PC-9 (cell line): Measurements from ENCODE around the gene LY6G5B. TPM values are rescaled to one million over a fixed set of nuclear protein-coding genes. Genes with fewer than 3 reads are reported as not detected.

Experiments used
- BruUV-seq: library from RNA; stranded (reverse); fragments of 400-500 nt; replicated peaks from 2 replicates; lab custom pipeline; 2021; lab: Mats Ljungman, UMichigan
- CTCF ChIA-PET: fragments of 300-600 bp; sonication (Branson Sonifier 250); formaldehyde crosslinking; loops from one replicate; lab custom pipeline; 2022; ENCODE audit warnings: antibody characterized with exemption; lab: Charles Lee
- POLR2A ChIA-PET: fragments of 300-600 bp; sonication (Branson Sonifier 250); formaldehyde crosslinking; loops from one replicate; lab custom pipeline; 2022; ENCODE audit warnings: antibody characterized with exemption; ENCODE audit not compliant: unreplicated experiment; lab: Charles Lee
- DNase-seq, 2 experiments: peaks; one replicate each; pipeline versions ENCODE4 v3.0.0 to v3.0.0-alpha.2; 2015 to 2022; ENCODE audit warnings: mixed read lengths in 1 of 2
- H2AFZ ChIP-seq: fragments of 200-600 bp; sonication (generic); 2 replicates; pipeline ENCODE4 v1.8.1; 2017; ENCODE audit warnings: antibody characterized with exemption
- H3F3A ChIP-seq: fragments of 200-600 bp; sonication (generic); 2 replicates; pipeline ENCODE4 v1.8.1; 2017; ENCODE audit warnings: antibody characterized with exemption, mild to moderate bottlenecking, low read depth; ENCODE audit not compliant: insufficient read depth
- H3K27ac ChIP-seq: fragments of 200-600 bp; sonication (generic); 2 replicates; pipeline ENCODE4 v1.6.1; 2016; ENCODE audit warnings: mixed run types
- H3K27me3 ChIP-seq: fragments of 200-600 bp; sonication (generic); 2 replicates; pipeline ENCODE4 v1.6.1; 2016; ENCODE audit warnings: low read depth, mixed run types; ENCODE audit not compliant: insufficient read depth
- H3K36me3 ChIP-seq: fragments of 200-600 bp; sonication (generic); 2 replicates; pipeline ENCODE4 v1.6.1; 2016; ENCODE audit warnings: low read depth, mixed run types
- H3K4me1 ChIP-seq: fragments of 200-600 bp; sonication (generic); replicated peaks from 2 replicates; pipeline ENCODE4 v1.6.1; 2016; ENCODE audit warnings: mixed run types; ENCODE audit not compliant: insufficient read depth
- H3K4me2 ChIP-seq: fragments of 200-600 bp; sonication (generic); 2 replicates; pipeline ENCODE4 v1.6.1; 2017; ENCODE audit warnings: mixed run types
- H3K4me3 ChIP-seq: fragments of 200-600 bp; sonication (generic); 2 replicates; pipeline ENCODE4 v1.6.1; 2016; ENCODE audit warnings: mixed run types
- H3K79me2 ChIP-seq: fragments of 200-600 bp; sonication (generic); 2 replicates; pipeline ENCODE4 v1.6.1; 2017; ENCODE audit warnings: low read depth, mixed run types
- H3K9me2 ChIP-seq: fragments of 200-600 bp; sonication (generic); 2 replicates; pipeline ENCODE4 v1.8.1; 2017; ENCODE audit warnings: mild to moderate bottlenecking; ENCODE audit not compliant: insufficient read depth
- H3K9me3 ChIP-seq: fragments of 200-600 bp; sonication (generic); 2 replicates; pipeline ENCODE4 v1.8.1; 2016; ENCODE audit warnings: low read depth; ENCODE audit not compliant: insufficient read depth
- H4K20me1 ChIP-seq: fragments of 200-600 bp; sonication (generic); 2 replicates; pipeline ENCODE4 v1.8.1; 2017; ENCODE audit not compliant: insufficient read depth
- EZH2 ChIP-seq: fragments of 200-600 bp; sonication (generic); IDR thresholded peaks from 2 replicates; pipeline ENCODE4 v1.8.0; 2017; ENCODE audit warnings: antibody characterized with exemption, low read depth
- intact Hi-C: fragments of 100-400 bp; cut with micrococcal nuclease; formaldehyde crosslinking; loops from one replicate; pipeline ENCODE4 v1.10.0; 2022; ENCODE audit not compliant: unreplicated experiment
- total RNA-seq: library from RNA; stranded (reverse); gene quantifications from 2 replicates; pipeline ENCODE4 v1.2.3, GENCODE V29; 2021
- TF ChIP-seq, protein P1 (sequence below): fragments of 200-600 bp; sonication (generic); conservative IDR thresholded peaks from 2 replicates; pipeline ENCODE4 v1.6.1; 2017; ENCODE audit warnings: mixed run types, antibody characterized with exemption, mild to moderate bottlenecking, moderate library complexity

LY6G5B gene
- total RNA-seq, 1 experiment from 2014 or later: 24.0 TPM

DNA sequence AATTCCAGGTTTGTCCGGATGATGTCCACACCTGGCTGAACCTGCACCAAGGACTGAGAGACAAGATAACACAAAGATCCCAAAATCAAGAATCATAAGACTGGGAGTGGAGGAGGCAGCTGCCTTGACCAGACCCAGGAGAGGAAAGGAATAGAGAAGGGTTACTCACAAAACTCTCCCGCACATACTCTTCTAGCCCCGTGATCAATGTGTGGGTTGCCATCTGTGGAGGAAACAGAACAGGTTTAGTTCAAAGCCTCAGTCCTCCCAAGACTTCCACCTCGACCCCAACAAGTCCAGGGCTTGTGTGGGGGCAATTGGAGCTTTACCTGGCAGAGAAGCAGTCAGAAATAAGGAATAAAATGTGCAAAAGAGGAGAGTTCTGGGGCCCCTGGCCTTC, 28.4 kb upstream of the LY6G5B start:
- POLR2A ChIA-PET: no interaction called here
- intact Hi-C loops: no loop called here
- Histone ChIP-seq H3K4me1 (no peaks in the 10 kb centered on the region), H3F3A (peaks cover 43% of the 10 kb centered on the region; the same call in 1 of the 2 replicates), H3K9me2 (no peaks in the 10 kb centered on the region), H3K27ac (no peak overlapping the region), H3K9me3 (no peaks in the 10 kb centered on the region), H3K4me3 (no peak overlapping the region), H4K20me1 (peaks cover 17% of the 10 kb centered on the region; the same call in 1 of the 2 replicates), H3K79me2 (no peaks in the 10 kb centered on the region), H3K36me3 (peaks cover 23% of the 10 kb centered on the region), H3K4me2 (no peak overlapping the region), H3K27me3 (no peaks in the 10 kb centered on the region), H2AFZ (no peak overlapping the region)
- CTCF ChIA-PET: no interaction called here
- no peak for TF ChIP-seq EZH2
- TF ChIP-seq, protein P1, sequence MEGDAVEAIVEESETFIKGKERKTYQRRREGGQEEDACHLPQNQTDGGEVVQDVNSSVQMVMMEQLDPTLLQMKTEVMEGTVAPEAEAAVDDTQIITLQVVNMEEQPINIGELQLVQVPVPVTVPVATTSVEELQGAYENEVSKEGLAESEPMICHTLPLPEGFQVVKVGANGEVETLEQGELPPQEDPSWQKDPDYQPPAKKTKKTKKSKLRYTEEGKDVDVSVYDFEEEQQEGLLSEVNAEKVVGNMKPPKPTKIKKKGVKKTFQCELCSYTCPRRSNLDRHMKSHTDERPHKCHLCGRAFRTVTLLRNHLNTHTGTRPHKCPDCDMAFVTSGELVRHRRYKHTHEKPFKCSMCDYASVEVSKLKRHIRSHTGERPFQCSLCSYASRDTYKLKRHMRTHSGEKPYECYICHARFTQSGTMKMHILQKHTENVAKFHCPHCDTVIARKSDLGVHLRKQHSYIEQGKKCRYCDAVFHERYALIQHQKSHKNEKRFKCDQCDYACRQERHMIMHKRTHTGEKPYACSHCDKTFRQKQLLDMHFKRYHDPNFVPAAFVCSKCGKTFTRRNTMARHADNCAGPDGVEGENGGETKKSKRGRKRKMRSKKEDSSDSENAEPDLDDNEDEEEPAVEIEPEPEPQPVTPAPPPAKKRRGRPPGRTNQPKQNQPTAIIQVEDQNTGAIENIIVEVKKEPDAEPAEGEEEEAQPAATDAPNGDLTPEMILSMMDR: no peak
- no TSS peak for BruUV-seq
- DNase-seq: no peak

DNA sequence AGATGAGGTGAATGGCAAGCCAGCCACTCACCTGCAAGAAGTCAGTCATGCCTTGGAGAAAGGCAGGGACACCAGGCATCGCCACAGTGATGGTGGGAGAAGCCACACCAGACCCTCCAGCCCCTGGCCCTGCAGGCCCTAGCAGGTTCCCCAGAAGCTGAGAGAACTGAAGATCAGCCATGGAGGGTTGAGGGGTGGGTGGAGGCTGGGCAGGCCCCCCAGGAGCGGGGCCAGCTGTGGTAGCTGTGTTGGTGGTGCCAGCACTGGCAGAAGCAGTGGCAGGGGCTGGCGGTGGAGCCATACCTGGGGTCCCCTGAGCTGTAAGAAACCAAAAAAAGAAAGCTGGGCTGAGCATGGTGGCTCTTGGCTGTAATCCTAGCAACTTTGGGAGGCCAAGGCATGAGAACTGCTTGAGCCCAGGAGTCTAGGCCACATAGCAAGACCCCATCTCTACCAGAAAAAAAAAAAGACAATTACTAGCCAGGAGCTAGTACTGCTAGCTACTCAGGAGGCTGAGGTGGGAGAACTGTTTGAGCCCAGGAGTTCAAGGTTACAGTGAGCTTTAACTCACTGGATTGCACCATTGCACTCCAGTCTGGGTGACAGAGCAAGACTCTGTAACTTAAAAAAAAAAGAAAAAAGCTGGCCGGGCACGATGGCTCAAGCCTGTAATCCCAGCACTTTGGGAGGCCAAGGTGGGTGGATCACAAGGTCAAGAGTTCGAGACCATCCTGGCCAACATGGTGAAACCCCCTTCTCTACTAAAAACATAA, 26.8 kb upstream of the LY6G5B start:
- intact Hi-C loops: no loop called here
- H3K4me2 ChIP-seq: no peak overlapping the region
- TF ChIP-seq, protein P1: no peak
- TF ChIP-seq EZH2: no peak
- peaks cover 29% of the 10 kb centered on the region; the same call in 1 of the 2 replicates for H3F3A ChIP-seq
- H3K9me2 ChIP-seq: no peaks in the 10 kb centered on the region
- POLR2A ChIA-PET: no interaction called here
- H3K9me3 ChIP-seq: no peaks in the 10 kb centered on the region
- no peaks in the 10 kb centered on the region for H3K79me2 ChIP-seq
- no peaks in the 10 kb centered on the region for H3K27me3 ChIP-seq
- no peak overlapping the region for H3K4me3 ChIP-seq
- no peak overlapping the region for H3K27ac ChIP-seq
- no peak for DNase-seq
- H3K36me3 ChIP-seq: peaks cover 26% of the 10 kb centered on the region
- no TSS peak for BruUV-seq
- H2AFZ ChIP-seq: no peak overlapping the region
- peaks cover 13% of the 10 kb centered on the region; the same call in 1 of the 2 replicates for H4K20me1 ChIP-seq
- no peaks in the 10 kb centered on the region for H3K4me1 ChIP-seq
- CTCF ChIA-PET: no interaction called here

DNA sequence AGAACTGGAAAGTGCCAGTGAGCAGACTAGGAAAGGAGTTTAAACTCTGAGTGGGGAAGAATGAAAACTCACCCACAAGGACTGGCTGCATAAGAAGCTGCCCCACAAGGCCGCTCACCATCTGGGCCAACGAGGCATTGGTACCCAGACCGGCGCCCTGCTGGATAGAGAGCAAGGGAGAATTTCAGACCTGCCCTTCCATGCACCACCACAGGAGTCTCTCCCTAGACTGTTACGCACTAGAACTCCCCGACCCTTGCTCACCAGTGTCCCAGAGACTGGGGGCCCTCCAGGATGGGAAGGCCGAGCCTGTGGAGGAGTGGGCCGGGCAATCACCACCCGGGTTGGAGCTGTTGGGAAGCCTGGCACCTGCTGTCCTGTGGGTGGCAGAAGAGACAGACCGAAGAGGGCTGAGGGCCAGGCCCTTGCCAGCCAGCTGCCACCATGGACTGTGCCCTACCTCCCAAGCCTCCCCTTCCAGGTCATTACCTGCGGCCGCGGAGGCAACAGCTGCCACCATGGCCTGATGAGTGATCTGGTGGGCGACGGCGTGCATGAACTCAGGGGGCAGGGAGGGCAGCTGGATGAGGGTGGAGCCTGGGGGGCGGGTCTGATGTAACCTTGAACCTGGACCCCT, 25.8 kb upstream of the LY6G5B start:
- no peak overlapping the region for H3K4me3 ChIP-seq
- H3F3A ChIP-seq: peaks cover 20% of the 10 kb centered on the region; the same call in 1 of the 2 replicates
- no peak for DNase-seq
- ChIA-PET CTCF (no interaction called here), POLR2A (no interaction called here)
- H3K4me1 ChIP-seq: no peaks in the 10 kb centered on the region
- intact Hi-C loops: no loop called here
- no peak overlapping the region for H3K4me2 ChIP-seq
- no peak overlapping the region for H3K27ac ChIP-seq
- TF ChIP-seq, protein P1: no peak
- no peak for TF ChIP-seq EZH2
- peaks cover 4% of the 10 kb centered on the region; the same call in 1 of the 2 replicates for H3K79me2 ChIP-seq
- H2AFZ ChIP-seq: no peak overlapping the region
- H3K9me2 ChIP-seq: no peaks in the 10 kb centered on the region
- peaks cover 27% of the 10 kb centered on the region for H3K36me3 ChIP-seq
- peaks cover 12% of the 10 kb centered on the region; the same call in 1 of the 2 replicates for H4K20me1 ChIP-seq
- no TSS peak for BruUV-seq
- no peaks in the 10 kb centered on the region for H3K27me3 ChIP-seq
- H3K9me3 ChIP-seq: no peaks in the 10 kb centered on the region
